ENCODE results near the gene TMEFF2.

Gene TMEFF2

GRCh38 chr2:191950132-191950874 lies 244.4 kb downstream of the TMEFF2 start:
- no peak overlapping the region for H3K27ac ChIP-seq
- TF ChIP-seq CTCF (IDR thresholded peaks at IDR 0.05; ENCODE audit: low read depth, low read length, missing control alignments): no peak
- peak; percentile 15 for DNase-seq
- no peak overlapping the region for H3K4me3 ChIP-seq (ENCODE audit: low read depth, low read length)
- no peaks in the 10 kb centered on the region for H3K27me3 ChIP-seq (replicated peaks)
- in situ Hi-C loops (cut with HindIII; ENCODE audit: low pct_ligation_motif_present, low sequenced_read_pairs): no loop called here
- no peaks in the 10 kb centered on the region for H3K36me3 ChIP-seq (replicated peaks)

- H3K27me3 ChIP-seq (replicated peaks): no peaks in the 10 kb centered on the region
- no peak for TF ChIP-seq CTCF (IDR thresholded peaks at IDR 0.05; ENCODE audit: low read depth, low read length, missing control alignments)
- DNase-seq: no peak
- no peak overlapping the region for H3K4me3 ChIP-seq (ENCODE audit: low read depth, low read length)
- H3K36me3 ChIP-seq (replicated peaks): no peaks in the 10 kb centered on the region
- in situ Hi-C loops (cut with HindIII; ENCODE audit: low pct_ligation_motif_present, low sequenced_read_pairs): no loop called here
- H3K27ac ChIP-seq: no peak overlapping the region
Observed at GRCh38 chr2:191947235-191947634, 247.5 kb downstream of the TMEFF2 start.

- in situ Hi-C loops (cut with HindIII; ENCODE audit: low pct_ligation_motif_present, low sequenced_read_pairs): no loop called here
- DNase-seq: no peak
- Histone ChIP-seq H3K27ac (no peak overlapping the region), H3K36me3 (replicated peaks) (no peaks in the 10 kb centered on the region), H3K4me3 (ENCODE audit: low read depth, low read length) (no peak overlapping the region), H3K27me3 (replicated peaks) (no peaks in the 10 kb centered on the region)
- no peak for TF ChIP-seq CTCF (IDR thresholded peaks at IDR 0.05; ENCODE audit: low read depth, low read length, missing control alignments)
Observed at GRCh38 chr2:191946471-191947182, 248.1 kb downstream of the TMEFF2 start.

- no peak overlapping the region for H3K4me3 ChIP-seq (ENCODE audit: low read depth, low read length)
- no peak for TF ChIP-seq CTCF (IDR thresholded peaks at IDR 0.05; ENCODE audit: low read depth, low read length, missing control alignments)
- in situ Hi-C loops (cut with HindIII; ENCODE audit: low pct_ligation_motif_present, low sequenced_read_pairs): no loop called here
- H3K27ac ChIP-seq: no peak overlapping the region
- no peak for DNase-seq
- H3K36me3 ChIP-seq (replicated peaks): no peaks in the 10 kb centered on the region
- H3K27me3 ChIP-seq (replicated peaks): no peaks in the 10 kb centered on the region
Observed at GRCh38 chr2:191945623-191946022, 249.1 kb downstream of the TMEFF2 start.

- Histone ChIP-seq H3K27me3 (replicated peaks) (no peaks in the 10 kb centered on the region), H3K36me3 (replicated peaks) (no peaks in the 10 kb centered on the region), H3K4me3 (ENCODE audit: low read depth, low read length) (no peak overlapping the region), H3K27ac (no peak overlapping the region)
- in situ Hi-C loops (cut with HindIII; ENCODE audit: low pct_ligation_motif_present, low sequenced_read_pairs): no loop called here
- TF ChIP-seq CTCF (IDR thresholded peaks at IDR 0.05; ENCODE audit: low read depth, low read length, missing control alignments): no peak
- no peak for DNase-seq
Observed at GRCh38 chr2:191942739-191943103, 252.0 kb downstream of the TMEFF2 start.

Data from brain microvascular endothelial cell (primary cell).